Fibroblast of mammary gland (primary cell): ENCODE data around the gene TM9SF3.

Experiments
- DNase-seq: peaks from one replicate; pipeline ENCODE4 v3.0.0-alpha.2; 2010; ENCODE audit warnings: low read depth
- H3K4me3 ChIP-seq: 2 replicates; pipeline ENCODE4 v1.5.1; 2011; ENCODE audit warnings: low read depth, mild to moderate bottlenecking, low read length, moderate library complexity; ENCODE audit not compliant: control insufficient read depth
- CTCF ChIP-seq: conservative IDR thresholded peaks from 2 replicates; pipeline ENCODE4 v1.5.1; 2011; ENCODE audit warnings: low read depth, low read length, inconsistent platforms; ENCODE audit not compliant: control insufficient read depth, insufficient read depth

The TM9SF3 gene

GRCh38 chr10:96570983-96571964 lies 15.5 kb downstream of the TM9SF3 start:
- no peak for TF ChIP-seq CTCF
- H3K4me3 ChIP-seq = no peak overlapping the region

GRCh38 chr10:96570511-96570910 lies 16.3 kb downstream of the TM9SF3 start:
- DNase-seq = no peak
- no peak for TF ChIP-seq CTCF
- no peak overlapping the region for H3K4me3 ChIP-seq

More at GRCh38 chr10:96570983-96571964, 15.5 kb downstream of the TM9SF3 start:
- DNase-seq = no peak

- no peak for TF ChIP-seq CTCF
- no peak overlapping the region for H3K4me3 ChIP-seq
Observed at GRCh38 chr10:96568402-96568801, 18.4 kb downstream of the TM9SF3 start.

GRCh38 chr10:96565774-96566173 lies 21.0 kb downstream of the TM9SF3 start:
- DNase-seq = peak; percentile 66
- no peak for TF ChIP-seq CTCF
- no peak overlapping the region for H3K4me3 ChIP-seq

More at GRCh38 chr10:96568402-96568801, 18.4 kb downstream of the TM9SF3 start:
- no peak for DNase-seq

- no peak for TF ChIP-seq CTCF
- H3K4me3 ChIP-seq = no peak overlapping the region
- peak; percentile 66 for DNase-seq
Observed at GRCh38 chr10:96560966-96561887, 25.6 kb downstream of the TM9SF3 start.

GRCh38 chr10:96560489-96560888 lies 26.3 kb downstream of the TM9SF3 start:
- H3K4me3 ChIP-seq = no peak overlapping the region
- DNase-seq = no peak
- no peak for TF ChIP-seq CTCF
